GM18907 (cell line): ENCODE data around the gene ELF5.

Experiments
- ATAC-seq: cut with Tn5 transposase; IDR thresholded peaks from one replicate; pipeline ENCODE4 v1.9.1; 2021; ENCODE audit warnings: mild to moderate bottlenecking, moderate library complexity; ENCODE audit not compliant: unreplicated experiment

The ELF5 gene

DNA sequence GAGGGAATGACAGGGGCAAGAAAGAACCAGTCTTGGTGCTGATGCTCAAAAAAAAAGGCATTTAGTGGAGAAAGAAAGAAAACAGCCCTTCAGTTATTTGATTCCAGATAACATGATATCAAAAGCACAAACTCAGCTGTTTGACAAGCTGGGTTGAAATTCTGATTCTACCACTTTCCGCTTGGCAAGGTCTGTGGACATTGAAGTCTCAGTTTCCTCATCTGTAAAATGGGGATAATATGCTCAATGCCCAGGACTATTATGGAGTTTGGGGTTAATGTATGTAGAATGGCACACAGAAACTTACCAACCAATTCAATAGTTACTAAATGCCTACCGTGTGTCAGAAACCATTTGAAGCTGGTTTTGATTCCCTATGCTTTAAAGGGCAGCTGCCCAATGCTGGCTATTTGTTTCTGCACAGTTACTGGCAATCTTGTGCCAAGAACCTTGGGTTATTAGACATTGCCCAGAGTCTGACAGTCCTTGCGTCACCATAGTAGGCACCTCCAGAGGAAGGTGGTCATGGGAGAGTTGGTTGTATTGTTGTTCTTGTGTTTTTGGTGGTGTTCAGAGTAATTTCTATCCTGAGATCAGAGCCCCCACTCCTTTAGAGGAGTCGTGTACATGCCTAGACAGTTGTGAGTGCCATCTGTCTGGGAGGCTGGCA lies 19.5 kb downstream of the ELF5 start:
- no peak for ATAC-seq

DNA sequence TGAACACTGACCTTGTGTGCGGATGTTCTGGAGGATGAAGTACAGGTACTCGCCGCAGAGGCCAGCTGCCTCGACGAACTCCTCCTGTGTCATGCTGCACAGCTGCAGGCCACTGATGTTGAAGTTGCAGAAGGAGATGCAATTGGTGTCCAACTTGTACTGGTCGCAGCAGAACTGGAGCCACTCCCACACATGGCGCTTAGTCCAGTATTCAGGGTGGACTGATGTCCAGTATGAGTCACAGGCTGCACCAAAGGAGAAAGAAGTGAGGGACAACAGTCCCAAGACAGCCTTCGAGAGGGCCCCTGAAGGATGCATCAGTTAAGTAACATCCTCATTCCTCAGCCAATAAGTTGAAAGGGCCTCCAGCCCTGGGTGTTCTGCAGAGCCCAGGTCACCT lies 20.1 kb downstream of the ELF5 start:
- ATAC-seq: no peak

GRCh38 chr11:34492806-34493414 lies 20.7 kb downstream of the ELF5 start:
- no peak for ATAC-seq

DNA sequence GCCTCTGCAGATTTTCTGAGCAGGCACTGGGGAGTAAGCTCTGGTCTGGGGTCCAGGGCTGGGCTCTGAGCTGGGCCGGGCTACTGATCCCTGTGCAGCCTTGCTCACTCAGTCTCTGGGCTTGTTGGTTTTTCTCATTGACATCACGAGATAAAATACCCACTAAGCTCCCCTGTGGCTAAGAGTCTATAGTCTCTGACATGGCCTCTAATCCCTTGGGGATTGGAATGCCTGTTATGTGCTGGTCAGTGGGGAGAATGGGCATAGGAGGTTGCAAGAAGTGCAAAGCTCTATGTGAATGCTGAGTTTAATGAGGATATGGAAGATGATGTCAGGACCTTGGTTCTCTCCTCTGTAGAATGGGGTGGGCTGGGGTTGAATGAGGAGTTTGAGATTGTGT lies 23.3 kb downstream of the ELF5 start:
- no peak for ATAC-seq

DNA sequence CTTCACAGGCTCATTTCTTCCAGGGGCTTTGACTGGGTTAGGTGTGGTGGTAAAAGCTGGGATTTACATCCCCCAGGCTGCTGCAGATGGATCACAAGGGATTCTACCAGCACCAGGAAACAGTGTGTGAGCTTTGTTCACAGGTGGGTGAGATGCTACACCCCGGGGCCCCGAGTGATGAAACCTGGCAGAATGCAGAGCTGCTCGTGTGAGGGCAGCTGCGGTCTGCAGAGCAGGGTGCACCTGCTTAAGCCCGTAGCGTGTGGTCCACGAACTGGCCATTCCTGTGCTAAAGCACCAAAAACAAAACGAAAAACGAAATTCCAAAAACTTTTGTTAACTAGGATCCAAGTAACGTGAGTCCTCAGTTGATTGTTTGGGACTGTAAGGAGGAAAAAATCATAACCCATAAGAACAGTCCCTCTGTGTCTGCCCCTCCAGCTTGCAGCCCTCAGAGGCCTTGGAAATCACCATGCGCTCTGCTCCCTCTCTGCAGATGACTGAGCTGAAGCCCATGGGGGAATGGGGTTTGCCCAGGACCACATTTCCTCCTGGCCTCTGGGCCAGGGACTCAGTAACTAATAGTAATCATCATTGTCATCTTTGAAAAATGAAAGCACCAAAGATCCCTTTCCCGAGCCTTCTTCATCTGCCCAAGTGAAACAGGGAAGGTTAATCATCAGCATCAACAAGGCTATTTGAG lies 24.6 kb downstream of the ELF5 start:
- no peak for ATAC-seq

DNA sequence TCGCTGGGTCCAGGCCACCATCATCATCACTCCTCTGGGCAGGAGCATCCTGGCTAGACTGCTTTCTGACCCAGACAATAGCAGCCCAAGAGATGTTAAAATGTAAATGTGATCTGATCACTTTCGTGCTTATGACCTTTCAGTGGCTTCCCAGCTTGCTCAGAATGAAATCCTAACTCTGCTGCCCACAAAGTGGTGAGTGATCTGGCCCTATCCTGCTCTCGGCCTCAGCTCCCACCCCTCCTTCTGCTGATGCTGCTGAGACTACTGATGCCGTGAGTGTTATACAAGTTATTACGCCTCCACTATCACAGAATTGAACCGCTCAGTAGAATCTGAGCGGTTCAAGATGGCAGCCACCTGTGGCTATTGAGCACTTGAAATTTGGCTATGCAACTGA lies 26.2 kb downstream of the ELF5 start:
- ATAC-seq: no peak

DNA sequence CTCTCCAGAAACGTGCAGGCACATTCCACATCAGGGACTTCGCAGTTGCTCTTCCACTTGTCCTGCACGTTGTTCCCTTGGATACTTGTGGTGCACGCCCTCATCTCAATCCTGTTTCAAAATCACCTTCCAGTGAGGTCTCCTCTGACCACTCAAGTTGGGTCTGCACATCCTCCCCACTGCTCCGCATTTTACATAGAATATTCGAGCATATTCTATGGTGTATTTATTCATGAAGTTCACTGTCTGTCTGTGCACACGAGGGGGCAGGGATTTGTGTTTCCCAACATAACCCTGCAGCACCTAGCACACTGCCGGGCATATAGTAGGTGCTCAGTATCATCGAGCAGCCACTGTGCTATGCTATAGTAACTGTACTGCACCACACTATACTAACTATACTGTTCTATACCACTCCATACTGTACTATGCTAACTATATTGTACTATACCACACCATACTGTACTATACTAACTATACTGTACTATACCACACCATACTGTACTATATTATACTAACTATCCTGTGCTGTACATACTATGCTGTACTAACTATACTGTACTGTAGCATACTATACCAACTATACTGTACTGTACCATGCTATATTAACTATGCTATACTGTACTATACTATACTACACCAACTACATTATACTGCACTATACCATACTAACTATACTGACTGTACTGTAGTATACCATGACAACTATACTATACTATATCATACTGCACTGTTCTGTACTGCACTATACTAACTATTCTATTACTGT lies 30.3 kb downstream of the ELF5 start:
- no peak for ATAC-seq

DNA sequence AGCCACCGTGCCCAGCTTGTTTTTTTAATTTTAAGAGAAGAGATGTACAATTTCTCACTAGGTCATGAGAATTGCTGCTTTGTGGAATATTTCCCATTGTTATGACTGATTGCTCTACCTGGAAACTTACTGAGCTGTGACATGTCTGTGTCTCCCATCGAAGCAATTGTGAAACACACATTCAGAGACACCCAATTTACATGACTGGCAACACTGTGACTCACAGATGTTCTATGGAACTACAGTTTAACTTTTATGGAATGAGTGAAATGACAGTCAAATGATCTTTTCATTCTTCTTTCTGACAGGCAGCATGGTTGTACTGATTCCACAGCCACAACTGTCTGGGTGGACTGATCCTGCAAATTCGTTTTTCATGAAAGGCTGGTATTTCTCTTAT lies 32.3 kb downstream of the ELF5 start:
- ATAC-seq: no peak

- no peak for ATAC-seq
Measured at GRCh38 chr11:34480314-34480713, 33.3 kb downstream of the ELF5 start.

- ATAC-seq: no peak
Measured at GRCh38 chr11:34478845-34479663, 34.5 kb downstream of the ELF5 start.

- no peak for ATAC-seq
Measured at GRCh38 chr11:34476849-34477248, 36.7 kb downstream of the ELF5 start.

- ATAC-seq: no peak
Measured at GRCh38 chr11:34475656-34476055, 37.9 kb downstream of the ELF5 start.

GRCh38 chr11:34473603-34474169 lies 39.9 kb downstream of the ELF5 start:
- ATAC-seq: no peak

- ATAC-seq: no peak
Measured at GRCh38 chr11:34468209-34468841, 45.3 kb downstream of the ELF5 start.

DNA sequence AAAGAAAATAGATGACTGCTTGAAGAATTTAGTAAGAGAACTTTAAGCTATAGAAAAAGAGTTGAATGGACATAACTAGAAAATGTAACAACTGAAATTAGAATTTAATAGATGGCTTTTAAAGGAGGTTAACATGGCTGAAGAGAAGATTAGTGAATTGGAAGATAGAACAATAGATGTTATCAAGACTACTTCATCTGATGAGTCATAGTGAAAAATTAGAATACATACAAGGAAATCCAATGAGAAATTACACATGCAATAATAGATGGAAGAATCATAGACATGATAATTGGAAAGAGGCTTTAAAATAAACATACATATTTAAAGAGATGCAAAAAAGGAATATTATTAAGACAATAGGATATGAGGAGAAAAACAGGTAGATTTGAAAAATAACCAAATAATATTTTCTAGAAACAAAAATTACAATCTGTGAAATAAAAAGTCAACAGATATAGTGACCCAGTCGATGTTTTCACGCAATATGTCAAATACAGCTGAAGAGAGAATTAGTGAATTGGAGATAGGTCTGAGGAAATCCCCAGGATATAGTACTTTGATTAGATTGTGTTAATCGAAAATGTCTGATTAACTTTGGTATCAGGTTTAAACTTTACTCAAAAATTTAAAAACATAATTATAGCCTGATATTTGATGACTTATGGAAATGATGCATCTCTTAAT lies 46.6 kb downstream of the ELF5 start:
- no peak for ATAC-seq

GRCh38 chr11:34464591-34465051 lies 49.0 kb downstream of the ELF5 start:
- ATAC-seq: no peak

DNA sequence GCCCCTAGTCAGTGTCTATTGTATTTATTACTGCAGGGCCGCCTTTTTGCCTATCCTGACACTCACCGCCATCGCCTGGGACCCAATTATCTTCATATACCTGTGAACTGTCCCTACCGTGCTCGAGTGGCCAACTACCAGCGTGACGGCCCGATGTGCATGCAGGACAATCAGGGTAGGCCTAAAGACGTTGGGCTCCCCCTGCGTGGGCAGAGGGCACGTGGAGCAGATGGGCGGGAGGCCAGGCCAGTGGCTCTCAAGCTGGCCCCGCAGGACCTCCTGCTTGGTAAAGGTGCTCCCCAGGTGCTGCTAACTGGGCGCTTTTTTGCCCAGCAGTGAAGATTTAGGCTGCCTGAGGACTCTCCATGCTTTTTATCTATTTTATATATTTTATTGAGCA lies 52.4 kb downstream of the ELF5 start:
- no peak for ATAC-seq

- ATAC-seq: no peak
Measured at GRCh38 chr11:34460278-34460677, 53.3 kb downstream of the ELF5 start.

- ATAC-seq: no peak
Measured at GRCh38 chr11:34459507-34460162, 54.0 kb downstream of the ELF5 start.
